ENCODE data around the gene SORCS2.

Gene SORCS2

DNA sequence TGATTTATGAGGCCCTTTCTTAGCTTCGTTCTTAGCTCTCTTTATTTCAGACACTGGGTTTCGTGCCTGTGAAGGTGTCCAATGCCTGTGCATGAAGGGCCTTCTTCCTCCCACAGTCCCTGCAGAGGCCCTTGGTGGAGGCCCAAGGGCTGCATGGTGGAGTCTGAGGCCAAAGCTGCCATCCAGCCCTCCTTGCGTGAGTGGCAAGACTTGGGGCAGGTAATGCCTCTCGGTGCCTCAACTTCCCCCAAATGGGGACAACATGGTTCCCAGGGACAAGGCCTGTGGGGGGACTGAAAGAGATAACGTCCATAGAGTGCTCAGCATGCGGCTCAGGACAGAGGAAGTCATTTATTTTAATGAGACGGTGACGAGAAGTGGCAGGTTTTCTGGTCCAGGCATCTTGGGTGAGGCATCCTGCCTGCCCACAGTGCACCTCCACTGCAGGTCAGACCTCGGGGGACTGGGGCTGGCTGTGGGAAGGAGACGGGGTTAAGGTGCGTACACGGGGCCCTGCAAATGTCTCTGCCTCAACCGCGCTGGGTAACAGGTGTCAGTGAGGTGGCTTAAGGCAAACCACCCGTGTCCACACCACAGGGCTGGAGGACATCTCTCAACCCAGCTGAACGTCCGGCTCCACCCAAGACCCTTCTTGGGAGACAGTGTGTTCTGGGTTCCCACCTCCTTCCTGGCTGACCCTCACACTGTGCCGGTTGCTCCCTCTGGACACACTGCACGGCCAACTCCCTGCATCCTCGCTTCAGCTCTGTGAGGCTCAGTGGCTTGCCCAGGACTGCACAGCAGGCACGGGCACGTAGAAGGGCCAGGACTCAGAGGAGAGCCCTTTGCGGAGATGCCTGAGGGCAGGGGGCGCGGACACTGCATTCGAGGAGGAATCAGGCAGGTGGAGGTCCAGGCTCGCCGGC is 191.9 kb downstream of the SORCS2 start:
- DNase-seq, result no peak

DNA sequence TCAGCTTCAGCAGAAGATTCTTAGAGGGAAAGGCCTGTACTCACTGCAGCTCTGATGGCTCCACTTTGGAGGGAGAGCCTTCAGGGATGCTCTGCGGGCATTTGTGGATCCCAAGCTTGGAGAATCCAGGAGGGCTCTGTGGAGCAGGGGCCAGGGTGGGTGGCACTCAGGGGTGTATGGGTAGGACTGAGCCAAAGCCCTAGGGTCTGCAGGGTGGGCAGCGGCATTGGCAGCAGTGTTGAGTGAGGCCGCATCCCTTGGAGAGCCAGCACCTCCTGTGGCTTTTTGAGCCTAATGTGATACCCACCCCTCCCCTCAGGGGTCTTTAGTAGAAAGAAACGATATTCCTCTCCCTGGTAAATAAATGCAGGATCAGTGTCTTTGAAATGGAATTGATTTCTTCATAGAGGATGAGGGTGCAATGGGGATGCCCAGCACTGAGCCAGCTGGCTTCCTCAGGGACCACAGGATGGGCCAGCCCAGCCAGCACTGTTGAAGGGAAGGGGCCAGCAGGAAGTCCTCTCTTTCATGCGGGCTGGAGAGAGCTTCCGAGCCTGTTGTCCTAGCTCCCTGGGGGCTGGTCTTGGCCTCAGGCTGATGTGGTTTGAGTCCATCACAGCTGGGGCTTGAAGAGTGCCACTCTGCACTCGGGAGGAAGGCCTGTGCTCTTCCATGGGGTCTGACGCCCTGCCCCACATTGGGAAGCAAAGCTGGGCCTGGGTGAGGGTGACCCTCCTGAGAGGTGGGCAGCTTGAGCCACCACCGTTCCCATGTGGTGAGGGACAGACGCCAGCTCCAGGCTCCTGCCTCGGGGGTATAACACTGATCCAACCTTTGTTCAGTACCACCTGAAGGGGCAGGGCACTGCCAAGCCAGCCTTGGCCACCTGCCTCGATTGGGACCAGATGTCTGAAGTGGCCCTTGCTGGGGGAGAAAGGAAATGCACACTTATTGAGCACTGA is 192.9 kb downstream of the SORCS2 start:
- DNase-seq, result no peak

DNA sequence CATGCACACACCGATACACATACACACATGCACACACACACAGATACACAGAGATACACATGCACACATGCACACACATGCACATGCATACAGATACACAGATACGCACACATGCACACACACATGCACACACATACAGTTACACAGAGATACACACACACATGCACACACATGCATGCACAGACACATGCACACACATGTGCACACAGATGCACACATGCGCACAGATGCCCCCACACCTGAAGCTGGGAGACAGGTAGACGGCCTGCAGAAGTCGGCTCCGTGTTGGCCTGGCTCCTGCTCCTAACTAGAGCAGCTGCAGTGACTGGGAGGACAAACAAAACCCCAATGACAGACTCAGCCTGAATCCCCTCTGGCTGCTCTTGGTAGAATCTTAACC is 195.6 kb downstream of the SORCS2 start:
- DNase-seq, result no peak

DNA sequence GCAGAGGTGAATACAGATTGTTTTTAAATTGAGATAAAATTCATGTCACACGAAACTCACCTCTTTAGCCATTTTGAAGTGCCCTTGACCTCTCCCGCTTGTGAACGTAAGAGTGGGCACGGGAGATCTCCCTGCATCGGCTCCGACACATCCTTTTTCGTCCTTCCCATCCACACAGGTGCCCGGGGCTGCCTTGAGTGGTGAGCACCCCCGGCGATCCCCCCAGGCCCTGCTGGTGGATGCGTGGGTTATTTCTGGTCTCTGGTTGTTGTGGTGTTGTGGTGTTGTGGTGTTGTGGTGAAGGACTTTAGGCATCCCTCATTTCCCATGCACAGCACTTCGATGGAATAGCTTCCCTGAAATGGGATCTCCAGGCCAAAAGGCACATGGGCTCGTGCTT is 196.3 kb downstream of the SORCS2 start:
- no peak for DNase-seq

DNA sequence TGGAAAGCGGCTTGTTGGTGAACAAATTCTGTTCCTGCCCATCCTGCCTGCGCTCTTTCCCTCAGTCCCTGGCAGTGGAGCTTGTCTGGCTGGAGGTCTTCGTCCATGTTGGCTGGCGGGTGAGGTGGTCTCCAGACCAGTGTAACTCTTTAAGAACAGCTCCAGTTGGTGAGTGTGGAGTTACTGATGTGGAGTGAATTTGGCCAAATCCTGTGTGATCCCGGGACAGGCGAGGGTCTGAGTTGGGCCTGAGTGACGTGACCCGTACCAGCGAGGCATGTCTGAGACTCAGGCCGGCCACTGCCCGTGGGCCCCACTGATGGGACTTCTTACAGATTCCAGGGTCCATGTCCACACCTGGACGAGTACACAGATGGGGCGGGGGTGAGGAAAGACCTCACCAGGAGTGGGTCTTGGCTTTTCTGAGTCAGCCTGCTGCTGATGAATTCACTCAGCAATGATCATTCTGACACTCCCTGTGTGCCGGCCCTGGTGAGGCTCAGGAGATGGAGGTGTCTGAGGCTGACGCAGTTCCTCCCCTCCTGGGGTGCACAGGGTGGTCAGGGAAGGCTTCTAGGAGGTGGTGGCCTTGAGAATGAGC is 196.9 kb downstream of the SORCS2 start:
- DNase-seq, result no peak

DNA sequence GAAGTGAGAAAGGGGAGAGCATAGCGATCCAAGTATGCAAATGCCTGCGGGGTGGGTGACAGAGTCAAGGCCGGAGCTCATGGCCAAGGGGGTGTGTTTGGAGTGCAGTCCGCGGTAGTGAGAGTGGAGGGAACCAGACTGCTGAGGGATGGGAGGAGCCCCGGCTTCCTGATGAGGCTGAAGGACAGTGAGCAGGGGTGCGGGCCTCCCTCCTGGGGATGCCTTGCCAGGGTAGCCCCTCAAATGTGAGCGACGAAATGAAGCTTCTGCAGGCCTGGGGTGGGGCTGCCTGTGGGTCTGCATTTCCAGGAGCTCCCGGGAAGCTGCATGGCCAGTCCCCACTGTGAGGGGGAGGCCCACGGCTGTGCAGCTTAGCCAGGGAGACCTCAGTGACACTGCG is 197.4 kb downstream of the SORCS2 start:
- DNase-seq, result no peak

DNA sequence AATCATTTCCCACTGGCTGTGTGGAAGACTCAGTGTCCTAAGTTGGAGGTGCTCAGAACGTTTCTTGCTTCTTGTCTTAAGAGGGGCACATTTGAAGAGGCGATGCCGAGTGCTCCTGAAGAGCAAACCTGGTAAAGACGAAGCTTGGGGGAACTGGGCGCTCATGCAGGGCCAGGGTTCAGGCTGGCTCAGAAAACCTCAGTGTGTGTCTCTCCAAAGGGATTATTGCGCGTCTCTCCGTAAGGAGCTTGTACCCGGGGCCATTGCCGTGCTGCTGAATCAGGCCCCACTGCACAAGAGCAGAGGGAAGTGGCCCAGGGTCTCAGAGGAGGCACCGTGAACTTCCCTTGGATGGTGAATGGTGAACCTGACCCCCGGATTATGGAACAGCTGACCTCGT is 198.0 kb downstream of the SORCS2 start:
- DNase-seq, result no peak

DNA sequence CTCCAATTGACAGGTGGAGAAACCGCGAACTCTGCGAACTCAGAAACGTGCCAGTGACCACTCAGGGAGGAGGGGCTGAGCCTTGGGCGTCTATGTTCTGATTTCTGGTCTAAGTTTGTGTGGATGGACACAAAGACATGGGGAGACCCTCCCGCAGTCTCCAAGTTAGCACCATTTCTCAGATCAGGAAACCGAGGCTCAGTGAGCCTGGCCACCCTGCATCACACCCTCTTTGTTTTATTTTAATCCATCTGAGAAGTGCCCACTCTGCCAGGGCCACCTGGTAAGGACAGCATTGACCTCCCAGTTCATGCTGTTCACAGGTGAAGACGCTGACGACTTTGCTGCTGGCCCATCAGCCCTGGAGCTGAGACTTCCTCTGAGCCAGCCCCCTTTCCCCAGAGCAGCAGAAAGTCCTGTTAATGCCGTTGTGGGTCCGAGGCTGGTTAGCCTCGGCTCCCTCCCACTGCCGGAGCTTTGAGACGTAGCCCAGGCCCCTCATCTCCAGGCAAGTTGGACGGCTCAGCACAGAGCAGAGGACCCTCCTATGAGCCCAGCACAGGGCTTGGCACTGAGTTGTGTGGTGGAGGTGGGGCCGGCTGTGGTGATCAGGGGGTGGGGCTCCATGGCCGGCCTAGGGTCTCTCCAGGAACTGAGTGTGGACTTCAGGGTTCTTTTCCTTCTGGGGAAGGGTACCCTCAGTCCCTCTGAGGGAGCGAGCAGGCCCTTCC is 198.7 kb downstream of the SORCS2 start:
- DNase-seq, result no peak

DNA sequence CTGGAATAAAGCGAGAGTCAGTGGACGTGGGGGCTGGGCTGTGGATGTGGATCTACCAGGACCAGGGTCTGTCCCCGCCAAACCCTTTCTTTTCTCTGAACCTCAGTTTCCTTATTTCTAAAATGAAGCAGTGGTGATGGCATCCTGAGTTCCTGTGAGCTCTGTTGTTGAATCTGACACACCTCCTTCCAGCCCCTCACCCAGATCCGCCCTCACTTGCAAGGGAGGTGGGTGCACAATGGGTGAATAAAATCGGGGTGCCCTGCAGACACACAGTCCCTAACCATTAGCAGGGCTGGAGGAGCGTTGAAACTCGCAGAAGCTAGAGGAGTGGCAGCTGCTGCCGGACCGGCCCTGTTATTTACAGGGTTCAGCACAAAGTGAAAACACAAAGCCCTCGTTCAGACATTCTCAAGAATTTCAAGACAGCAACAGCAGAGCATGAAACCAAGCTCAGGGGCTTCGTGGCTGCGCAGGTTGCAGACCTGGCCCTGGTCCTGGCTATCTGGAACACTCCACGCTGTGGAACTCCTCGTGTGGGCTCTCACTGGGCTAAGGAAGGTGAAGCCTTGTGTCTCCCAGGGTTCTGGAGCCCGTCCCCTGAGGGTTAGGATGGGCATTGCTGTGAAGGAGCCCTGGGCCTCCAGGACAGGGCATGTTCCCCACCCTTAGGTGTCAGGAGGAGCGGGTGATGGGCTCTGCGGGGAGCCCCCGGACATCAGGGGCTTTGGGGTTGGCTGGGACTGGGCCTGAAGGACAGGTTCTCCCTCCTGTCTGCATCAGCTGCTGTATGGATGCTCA is 199.5 kb downstream of the SORCS2 start:
- DNase-seq, result no peak

DNA sequence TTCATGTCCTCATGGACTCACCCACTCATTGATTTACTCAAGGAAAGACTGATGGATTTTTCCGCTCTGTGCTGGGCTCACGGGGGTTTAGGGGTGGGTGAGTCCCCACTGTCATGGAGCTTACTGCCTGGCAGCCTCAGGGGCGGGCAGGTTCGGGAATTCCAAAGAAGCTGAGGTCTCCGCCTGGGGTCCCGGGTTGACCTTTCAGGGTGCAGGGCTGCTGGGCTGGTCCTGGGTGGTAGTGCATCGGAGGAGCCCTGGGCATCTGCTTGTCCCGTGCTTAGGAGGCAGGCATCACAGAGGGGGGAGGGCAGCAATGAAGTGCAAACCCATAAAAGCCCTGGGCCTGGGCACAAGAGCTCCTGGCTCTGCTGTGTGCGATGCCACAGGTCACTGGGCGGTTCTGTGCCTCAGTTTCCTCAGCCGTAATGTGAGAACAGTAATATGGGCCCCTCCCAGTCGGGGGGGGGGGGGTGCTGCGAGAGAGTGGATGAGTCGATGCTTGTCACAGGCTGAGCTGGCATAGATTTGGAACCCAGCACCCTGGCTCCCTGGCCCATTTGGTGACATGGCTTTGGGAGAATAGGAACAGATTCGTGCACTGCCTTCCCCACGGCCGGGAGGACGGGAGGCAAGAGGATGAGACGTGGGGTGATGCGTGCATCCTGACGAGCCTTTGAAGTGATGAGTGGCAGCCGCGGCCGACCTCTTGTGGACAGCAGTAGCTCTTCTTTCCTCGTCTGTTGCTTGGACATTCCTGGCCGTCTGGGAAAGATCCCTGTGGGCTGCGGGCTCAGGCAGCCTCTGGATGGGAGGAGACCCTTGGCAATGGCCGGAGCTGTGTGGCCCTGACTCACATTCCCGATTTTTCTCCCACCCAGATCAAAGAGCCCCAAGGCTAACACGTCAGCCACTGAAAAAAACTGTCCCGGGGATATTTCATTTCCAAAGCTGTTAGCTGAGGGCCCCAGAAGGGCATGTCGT is 200.4 kb downstream of the SORCS2 start:
- no peak for DNase-seq

DNA sequence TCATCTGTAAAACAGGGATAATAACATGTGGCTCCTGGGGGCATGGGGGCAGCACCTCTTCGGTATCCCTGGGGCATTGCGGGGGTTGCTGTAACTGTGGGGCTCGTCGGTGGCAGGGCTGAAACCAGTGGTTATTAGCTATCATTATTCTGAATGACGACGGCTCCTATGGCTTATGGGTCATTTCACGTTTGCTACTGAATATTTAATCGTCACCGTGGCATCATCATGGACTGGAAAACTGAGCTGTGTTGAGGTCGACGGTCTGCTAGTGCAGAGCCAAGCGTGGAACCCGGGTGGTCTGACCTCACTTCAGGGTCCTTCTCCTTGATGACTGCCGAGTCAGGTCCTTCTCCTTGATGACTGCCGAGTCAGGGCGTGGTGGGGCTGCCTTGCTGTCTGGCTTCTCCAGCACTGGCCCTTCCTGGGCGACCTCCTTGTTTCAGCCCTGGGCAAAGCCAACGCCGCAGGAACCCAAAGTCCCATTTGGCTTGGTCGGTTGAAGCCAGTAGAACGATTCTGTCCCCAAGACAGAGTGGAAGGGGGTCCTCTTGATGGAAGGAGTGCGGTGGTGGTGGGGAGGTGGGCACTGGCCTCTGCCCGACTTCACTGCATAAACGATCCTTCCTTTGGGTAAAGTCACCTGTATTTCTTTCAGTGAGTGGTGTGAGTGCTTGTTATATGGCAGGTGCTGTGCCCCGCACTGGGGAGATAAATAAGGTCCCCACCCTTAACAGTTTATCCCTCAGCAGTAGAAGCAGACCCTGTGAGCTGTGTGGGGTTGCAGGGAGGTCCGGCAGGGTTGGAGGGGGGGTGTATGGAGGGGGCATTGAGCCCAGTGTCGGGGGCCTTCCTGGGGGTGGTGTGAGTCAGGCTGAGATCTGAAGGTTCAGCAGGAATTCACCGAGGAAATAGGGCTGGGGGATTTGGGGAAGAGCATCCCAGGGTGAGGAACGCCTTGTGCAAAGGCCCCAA is 201.6 kb downstream of the SORCS2 start:
- no peak for DNase-seq

DNA sequence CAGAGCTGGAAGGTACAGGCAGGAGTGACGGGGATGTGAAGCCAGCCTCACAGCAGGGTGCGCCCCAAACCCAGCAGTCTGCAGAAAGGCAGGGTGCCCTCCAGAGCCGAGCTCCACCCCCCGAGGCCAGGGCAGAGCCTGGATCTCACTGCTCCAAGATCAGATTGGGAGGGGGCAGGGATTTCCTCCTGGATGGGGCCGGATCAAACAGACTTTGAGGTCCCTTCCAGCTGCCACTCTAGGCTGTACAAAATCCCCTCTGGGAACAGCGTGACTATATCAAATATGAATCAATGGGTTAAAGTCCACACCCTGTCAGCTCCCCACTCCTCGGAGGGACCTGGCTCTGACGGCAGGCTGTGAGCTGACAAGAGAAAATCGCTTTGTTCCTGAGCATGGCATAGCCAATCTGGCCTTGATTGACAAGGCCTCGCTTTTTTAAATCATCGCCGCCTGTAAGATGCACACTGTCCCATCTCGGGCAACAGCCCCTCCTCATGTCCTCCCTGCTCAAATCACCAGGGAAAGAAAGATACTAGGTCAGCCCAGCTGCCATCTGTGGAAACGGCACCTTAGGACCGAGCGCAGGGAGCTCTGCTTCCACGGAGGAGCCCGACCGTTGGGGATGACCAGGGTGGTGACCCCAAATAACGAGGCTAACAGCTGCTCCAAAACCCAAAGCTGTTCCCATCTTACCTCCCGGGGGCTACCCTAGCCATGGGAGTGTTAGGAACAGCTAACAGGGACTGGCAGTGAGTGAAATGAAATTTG is 202.5 kb downstream of the SORCS2 start:
- no peak for DNase-seq

DNA sequence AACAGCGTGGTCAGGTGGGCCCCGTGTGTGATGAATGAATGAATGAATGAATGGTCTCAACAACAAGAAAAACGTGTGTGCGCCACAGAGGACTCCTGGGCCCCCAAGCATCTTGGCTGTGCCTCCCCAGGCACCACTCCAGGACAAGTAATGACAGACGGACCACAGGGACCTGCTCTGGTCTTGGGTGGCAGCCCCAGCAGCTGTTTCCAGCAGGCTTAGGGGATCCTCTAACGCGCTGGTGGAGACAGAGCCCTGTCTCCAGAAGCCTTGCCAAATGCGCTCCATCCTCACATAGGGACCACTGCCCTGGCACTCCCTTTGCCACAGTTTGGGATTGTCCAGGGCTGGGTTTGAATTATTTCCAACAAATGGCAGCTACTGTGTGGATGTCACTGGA is 203.3 kb downstream of the SORCS2 start:
- DNase-seq, result no peak

DNA sequence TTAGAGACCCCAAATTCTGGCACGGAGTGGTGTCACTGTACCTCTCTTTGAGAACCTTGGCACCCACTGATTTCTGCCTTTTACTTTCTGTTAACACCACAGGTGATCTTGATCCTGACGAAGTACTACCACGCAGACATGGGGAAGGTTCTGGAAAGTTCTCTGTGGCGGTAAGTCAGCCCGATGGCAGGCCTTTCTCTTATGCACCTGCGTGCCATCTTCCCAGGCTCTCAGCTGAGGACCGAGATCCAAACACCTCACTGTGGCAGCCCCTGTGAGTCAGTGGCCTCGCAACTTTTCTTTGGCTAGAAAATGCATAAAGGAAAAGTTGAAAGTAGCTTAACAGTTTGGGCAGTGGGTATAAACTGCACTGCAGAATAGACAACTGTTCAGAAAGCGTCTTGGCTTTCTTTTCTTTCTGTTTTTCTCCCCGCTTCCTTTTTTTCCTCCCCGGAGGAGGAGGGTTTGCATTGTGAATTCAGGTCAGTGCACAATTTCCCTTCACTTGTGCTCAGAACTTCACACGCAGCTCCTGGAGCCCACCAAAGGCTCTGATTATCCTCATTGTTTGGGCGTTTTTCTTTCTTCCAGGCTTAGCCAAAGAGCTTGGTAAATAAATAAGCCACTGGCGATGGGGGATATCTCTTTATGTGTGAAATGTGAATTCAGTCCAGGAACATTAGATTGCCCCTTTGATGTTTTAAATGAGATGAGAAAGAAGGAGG is 204.0 kb downstream of the SORCS2 start:
- no peak for DNase-seq

DNA sequence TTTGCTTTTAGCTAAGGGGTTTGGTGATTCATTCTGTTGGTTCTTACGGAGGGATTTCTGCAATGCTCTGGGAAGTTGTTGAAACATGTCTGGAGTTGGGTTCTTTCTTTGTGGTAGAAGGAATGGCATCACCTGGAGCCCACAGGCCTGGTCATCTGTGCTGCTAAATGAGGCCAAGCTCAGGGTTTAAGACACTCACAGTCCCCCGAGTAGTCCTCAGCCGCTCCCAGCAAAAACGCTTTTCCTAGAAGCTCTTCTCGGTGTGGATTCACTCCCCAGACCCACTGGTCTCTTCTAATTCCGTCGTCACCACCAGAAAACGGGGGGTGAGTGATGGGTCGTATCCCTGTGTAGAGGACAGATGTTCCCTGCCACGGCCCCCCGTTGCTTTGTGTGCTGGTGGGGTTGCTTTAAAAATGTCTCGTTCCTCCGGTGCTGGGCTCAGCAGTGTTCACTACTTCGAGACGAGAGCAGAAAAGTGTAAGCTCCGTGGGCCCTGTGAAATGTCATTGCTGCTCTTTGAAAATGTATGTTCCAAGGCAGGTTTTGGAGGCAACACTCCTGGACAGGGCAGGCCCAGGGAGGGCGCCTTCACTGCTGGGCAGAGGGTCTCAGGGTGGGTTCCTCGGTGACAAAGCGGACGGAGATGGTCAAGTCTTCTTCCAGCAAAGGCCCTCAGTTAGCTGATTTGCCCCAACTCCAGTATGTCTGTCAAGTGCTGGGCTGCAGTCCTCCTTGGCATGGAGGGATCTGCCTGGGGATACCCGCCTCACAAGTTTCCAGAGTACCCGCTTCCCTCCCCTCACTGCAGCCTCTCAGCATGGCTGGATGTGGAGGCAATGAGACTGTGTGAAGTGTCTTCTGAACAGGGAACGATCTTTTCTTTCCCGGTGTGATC is 205.1 kb downstream of the SORCS2 start:
- no peak for DNase-seq

DNA sequence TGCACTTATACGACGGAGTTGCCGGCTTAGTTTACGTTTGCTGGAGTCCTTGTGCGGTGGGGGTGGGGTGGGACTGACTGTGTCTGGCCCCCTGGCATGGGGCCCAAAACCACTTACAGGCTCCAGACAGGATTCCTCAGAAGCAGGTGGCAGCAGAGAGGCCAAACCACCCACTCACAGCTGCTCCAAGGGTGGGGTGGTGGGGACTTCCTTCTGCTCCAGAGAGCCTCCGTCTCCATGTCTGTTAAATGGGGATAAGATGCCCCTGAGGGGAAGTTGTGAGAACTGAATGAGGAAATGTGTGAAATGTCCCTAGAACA is 205.7 kb downstream of the SORCS2 start:
- no peak for DNase-seq
